Eye (tissue), 1 donor: ENCODE results near the gene NRARP.

Experiments used
- DNase-seq: peaks from one replicate; pipeline ENCODE4 v3.0.0-alpha.2; 2015

The NRARP gene

GRCh38 chr9:137310189-137311052, 8.3 kb upstream of the NRARP start:
- DNase-seq = peak; percentile 50

DNA sequence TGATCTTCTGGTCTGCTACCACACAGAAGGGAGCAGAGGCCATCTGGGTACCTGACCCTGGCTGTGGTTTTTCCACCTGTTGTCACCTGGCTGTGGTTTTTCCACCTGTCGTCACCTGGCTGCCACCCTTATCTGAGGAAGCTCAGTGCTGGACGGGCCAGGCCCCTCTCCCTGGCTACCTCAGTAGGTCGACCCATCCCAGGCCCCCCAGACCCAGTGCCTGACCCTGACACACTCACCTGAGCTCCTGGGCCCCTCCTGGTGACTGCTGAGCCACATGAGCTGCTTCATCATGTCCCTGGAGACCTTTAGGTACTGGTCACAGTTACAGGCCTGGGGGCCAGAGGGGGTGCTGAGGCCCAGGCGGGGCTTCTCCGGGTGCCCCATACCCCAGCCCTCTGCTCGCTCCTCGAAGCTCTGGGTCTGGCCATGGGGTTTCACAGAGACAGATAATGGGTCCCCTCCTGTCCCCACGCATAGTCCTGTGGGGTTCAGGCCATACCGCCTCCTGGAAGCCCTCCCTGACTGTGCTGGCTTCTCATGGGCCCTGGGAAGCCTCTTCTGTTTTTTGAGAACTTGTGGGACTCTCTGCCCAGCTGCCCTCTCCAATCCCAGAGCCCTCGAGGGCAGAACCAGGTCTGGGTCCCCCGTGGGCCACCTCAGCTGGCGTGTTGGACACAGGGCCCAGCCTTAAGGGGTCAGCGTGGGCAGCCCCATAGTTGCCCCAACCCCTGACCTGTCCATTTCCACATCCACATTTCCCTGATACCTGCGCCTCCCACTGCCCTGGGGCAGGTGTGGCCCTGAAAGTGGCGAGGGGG, 7.5 kb upstream of the NRARP start:
- no peak for DNase-seq

DNA sequence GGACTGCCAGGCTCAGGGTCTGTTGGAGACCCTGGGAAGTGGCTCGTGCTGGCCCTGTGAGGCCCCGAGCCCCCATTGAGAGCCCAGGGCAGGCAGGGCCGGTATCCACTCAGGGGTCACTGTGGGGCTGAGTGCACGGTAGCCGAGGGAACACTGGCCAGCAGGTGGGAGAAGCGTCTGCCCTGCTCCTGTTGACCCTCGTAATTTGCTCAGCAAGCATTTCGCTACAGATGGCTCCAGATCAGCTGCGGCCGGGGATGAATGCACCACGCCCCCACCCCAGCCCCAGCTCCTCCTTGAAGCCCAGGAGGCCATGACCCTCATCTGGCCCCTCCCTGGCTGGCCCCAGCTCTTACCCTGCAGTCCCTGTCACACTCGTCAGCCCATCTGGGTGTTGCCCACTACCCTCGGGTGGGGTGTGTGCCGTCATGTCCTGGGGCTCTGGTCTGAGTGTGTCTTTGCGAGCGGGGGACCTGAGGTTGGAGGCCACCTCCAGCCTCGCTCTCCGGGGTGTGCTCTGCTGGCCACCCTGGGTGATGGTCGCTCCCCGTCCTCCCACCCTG, 6.1 kb upstream of the NRARP start:
- peak; percentile 83 for DNase-seq

DNA sequence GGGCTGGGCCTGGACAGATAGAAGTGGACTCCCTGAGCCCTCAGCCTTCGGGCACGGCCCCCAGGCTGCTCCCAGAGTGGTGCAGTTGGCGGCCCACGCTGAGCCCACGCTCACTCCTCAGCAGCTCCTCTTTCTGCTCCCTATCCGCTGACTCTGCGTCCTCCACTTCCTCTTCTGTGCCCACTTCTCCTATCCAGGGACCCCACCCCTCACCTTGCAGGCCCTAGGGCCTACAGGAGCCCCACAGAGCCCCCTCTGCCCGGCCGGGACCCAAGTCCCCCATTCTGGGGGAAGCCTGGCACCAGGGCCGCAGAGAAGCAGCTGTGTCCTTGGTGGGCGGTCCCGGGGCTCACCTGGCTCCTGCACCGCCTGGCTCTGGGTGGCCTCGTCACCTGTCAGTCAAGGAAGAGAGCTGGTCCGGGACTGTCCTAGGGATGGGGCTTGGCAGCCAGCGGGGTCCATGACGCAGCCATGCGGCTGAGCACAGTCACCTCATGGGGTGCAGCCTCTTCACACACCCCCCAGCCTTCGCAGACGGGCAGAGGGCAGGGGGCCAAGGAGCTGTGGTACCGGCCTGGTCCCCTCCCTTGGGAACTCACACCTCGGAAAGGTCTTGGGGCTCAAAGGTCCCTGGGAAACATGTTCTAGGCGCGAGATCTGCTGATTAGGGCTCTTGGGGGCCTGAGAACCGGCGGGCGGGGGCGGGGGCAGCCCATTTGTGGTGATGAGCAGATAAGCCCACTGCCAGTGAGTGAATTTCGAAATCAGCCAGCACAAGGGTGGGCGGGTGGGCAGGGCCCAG, 5.4 kb upstream of the NRARP start:
- DNase-seq = peak; percentile 34

GRCh38 chr9:137306850-137307254, 4.8 kb upstream of the NRARP start:
- DNase-seq = no peak

DNA sequence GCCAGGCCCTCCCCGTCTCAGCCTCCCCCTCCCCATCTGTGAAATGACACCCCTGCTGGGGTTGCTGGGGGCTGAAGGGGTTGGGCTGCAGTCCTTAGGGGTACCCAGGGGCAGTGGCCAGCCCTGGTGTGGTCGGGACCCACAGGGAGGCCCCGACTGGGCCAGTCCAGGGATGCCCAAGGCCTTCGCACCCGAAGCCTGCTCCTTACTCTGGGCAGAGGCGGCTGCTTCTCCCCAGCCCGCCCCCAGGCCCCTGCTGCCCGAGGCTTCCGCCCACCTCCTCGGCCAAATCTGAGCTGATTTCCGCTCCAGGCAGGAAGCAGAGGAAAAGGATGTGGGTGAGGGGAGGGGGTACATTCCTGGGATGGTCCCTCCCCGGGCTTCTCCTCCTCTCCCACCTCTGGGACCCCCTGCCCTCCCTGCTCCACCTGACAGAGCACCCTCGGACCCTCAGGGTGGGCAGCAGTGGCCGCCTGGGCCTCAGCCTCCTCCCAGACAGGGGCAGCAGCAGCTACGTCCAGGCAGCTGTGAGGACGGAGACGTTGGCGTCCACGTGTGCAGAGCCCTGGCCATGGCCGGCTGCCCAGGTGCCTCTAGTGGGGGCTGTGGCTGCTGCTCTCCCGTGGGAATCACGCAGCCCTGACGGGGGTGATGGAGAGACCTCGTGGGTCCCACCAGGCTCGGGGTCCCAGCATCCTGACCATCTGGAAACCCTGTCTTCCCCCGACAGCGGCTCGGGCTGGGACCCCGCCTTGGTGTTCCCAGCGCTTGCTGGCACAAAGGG, 4.2 kb upstream of the NRARP start:
- DNase-seq = peak; percentile 33

GRCh38 chr9:137305798-137306065, 3.7 kb upstream of the NRARP start:
- DNase-seq = no peak

GRCh38 chr9:137305060-137305797, 3.2 kb upstream of the NRARP start:
- DNase-seq = peak; percentile 78

GRCh38 chr9:137304383-137305059, 2.5 kb upstream of the NRARP start:
- peak; percentile 44 for DNase-seq

DNA sequence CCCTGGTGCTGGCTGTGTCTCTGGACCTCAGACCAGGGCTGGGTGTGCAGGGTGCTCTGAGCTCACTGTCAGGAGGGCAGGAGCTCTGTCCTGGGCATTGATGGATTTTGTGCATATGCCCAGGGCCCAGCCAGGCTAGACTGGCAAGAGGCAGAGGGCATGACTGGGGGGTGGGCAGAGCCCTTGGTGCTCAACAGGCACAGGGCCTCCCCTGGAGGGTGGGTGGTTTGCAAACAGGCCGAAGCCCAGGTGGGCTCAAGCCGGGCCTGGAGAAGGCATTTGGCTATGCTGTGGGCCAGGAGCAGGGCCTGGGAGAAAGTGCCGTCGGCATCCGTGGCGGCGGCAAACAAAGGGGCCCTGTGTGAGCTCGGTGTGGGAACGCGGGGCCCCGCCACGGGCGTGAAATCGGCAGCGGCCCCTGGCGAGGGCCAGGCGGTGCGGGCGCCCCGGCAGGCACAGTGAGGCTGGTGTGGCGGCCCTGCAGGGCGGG, 1.9 kb upstream of the NRARP start:
- peak; percentile 19 for DNase-seq

DNA sequence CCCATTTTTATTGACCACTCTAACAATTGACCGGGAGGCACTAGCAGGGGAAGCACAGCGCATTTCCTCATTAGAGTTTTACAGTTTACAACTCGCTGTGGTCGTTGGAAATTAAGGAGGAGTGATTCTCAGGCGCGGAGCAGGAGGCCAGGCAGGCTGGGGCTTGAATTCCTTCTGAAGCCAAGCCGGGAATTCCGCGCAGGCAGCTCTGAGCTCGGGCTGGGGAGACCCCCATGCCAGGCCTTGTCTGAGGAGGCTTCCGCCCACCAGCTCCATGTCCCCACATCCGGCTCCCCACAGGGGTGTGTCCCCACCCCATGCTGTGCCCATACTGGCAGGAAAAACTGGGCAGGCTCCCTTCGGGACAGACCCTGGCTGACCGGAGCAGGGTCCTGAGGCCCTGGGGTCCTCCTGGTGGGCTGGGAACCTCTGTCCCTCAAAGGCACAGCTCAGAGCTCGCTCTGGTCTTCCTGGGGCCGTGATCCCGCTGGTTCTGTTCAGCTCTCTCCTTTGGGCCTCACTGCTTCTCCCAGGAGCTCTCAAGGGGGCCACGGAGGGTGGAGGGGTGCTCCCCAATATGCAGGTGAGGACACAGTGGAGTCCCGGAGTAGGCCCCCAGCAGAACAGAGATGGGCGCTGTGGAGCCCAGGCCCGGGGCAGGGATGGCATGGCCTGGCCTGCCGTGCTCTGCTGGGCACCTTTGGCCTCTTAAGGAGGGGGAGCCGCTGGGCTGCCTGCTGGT, 1.3 kb upstream of the NRARP start:
- DNase-seq = peak; percentile 79

DNA sequence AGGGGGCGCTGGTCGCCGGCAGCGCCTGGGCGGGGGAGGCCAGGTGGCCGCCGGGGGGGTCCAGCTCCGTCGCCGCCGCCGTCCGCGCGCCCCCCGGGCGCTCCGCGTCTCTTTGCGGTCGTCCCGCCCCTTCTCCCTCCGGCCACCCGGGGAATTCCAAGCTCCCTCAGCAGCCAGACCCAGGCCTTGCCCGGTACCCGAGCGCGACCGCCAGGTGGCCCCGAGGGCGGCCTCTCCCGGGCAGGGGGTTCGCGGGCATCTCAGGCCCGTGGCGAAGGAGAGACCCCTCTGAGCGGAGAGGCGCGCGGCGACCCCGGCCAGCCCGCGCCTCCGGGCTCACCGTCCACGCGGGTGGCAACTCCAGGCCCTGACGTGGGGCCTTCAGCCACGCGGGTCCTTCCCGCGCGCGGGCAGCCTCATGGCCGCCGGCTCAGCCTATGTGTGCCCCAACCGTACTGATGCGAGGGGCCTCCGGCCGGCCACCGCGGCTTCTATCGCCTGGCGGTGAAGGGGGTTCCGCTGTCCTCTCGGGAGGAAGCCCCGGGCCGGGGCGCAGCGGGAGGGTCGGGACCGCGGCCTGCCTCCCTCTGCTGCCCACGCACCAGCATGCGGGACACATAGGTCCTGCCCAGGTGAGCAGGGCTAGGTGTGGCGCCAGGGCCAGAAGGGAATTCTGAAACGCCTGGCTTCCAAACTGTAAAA, 529 bp upstream of the NRARP start:
- peak; percentile 89 for DNase-seq

GRCh38 chr9:137301081-137301947, 757 bp downstream of the NRARP start:
- peak; percentile 82 for DNase-seq

- peak; percentile 70 for DNase-seq
Measured at GRCh38 chr9:137300567-137301080, 1.4 kb downstream of the NRARP start.

- peak; percentile 62 for DNase-seq
Measured at GRCh38 chr9:137299938-137300337, 2.1 kb downstream of the NRARP start.

GRCh38 chr9:137299203-137299565, 2.9 kb downstream of the NRARP start:
- DNase-seq = no peak

GRCh38 chr9:137298401-137299202, 3.5 kb downstream of the NRARP start:
- no peak for DNase-seq
